K562 (cell line): Measurements from ENCODE around the gene DNAJC30. TPM values are rescaled to one million over a fixed set of nuclear protein-coding genes. Genes with fewer than 3 reads are reported as not detected.

ENCODE experiments used
- DIDO1 ChIP-seq: fragments of 450-650 bp; IDR thresholded peaks from 2 replicates; pipeline ENCODE4 v1.6.1; 2016; ENCODE audit warnings: low read depth, missing biosample characterization, missing genetic modification characterization
- E4F1 ChIP-seq: fragments of 250-450 bp; sonication (Bioruptor Pico); IDR thresholded peaks from 2 replicates; pipeline ENCODE4 v1.5.0; 2021; ENCODE audit warnings: mild to moderate bottlenecking, borderline replicate concordance
- PRDM10 ChIP-seq: fragments of 450-650 bp; IDR thresholded peaks from 2 replicates; pipeline ENCODE4 v1.6.1; 2018; ENCODE audit not compliant: partially characterized antibody
- XRCC3 ChIP-seq: fragments of 450-650 bp; IDR thresholded peaks from 2 replicates; pipeline ENCODE4 v1.6.1; 2017; ENCODE audit warnings: mild to moderate bottlenecking, moderate library complexity
- ZBTB1 ChIP-seq: sonication (generic); formaldehyde crosslinking; IDR thresholded peaks from 2 replicates; pipeline ENCODE4 v1.8.1; 2023; ENCODE audit warnings: missing genetic modification reagents, low read depth, mild to moderate bottlenecking, borderline replicate concordance
- ZBTB40 ChIP-seq, 2 experiments: fragments of 450-650 bp in 1 of 2; sonication (generic) in 1 of 2; formaldehyde crosslinking in 1 of 2; IDR thresholded peaks; 2 replicates each; pipeline versions ENCODE4 v1.7.1 to v1.9.0; 2016 to 2022; ENCODE audit warnings: inconsistent platforms in 1 of 2, mild to moderate bottlenecking in 1 of 2, missing genetic modification reagents in 1 of 2
- ZNF655 ChIP-seq: fragments of 250-450 bp; sonication (Bioruptor Pico); IDR thresholded peaks from 2 replicates; pipeline ENCODE4 v1.5.0; 2021
- ZNF778 ChIP-seq: fragments of 450-650 bp; formaldehyde crosslinking; IDR thresholded peaks from 2 replicates; pipeline ENCODE4 v1.4.0; 2020; ENCODE audit warnings: mild to moderate bottlenecking, moderate library complexity
- ZSCAN32 ChIP-seq: fragments of 450-650 bp; formaldehyde crosslinking; IDR thresholded peaks from 2 replicates; pipeline ENCODE4 v1.4.0; 2020; ENCODE audit warnings: mild to moderate bottlenecking, moderate library complexity
- polyA plus RNA-seq, 8 experiments: library from polyadenylated mRNA; depleted of rRNA in 4 of 8; stranded (reverse) in 5 of 8; unstranded in 3 of 8; fragments of >200 nt; fragmentation: Nextera tagmentation in 2 of 8; fragmentation: Illumina TruSeq in 1 of 8; extraction: Ambion mirVana in 2 of 8; extraction: Trizol in 1 of 8; gene quantifications; 2 replicates each; pipeline versions ENCODE4 v1.2.1 to v1.2.3, GENCODE V29; 2011 to 2014; ENCODE audit warnings: inconsistent platforms in 1 of 8, missing spikeins in 1 of 8
- total RNA-seq, 7 experiments: library from RNA; depleted of rRNA in 6 of 7; stranded (reverse); fragments of >200 nt in 6 of 7; fragmentation: Illumina TruSeq in 2 of 7; extraction: Trizol in 2 of 7; gene quantifications; 2 replicates each; pipeline versions ENCODE4 v1.2.1 to v1.2.3, GENCODE V29; 2011 to 2021; ENCODE audit warnings: low replicate concordance in 1 of 7

The DNAJC30 gene
- total and polyA plus RNA-seq, 9 of the 15 experiments (the other 6 are each of a cell fraction or from before 2014, with no cell fraction given), result 1.1 to 11.3 (median 4.6) TPM

- TF ChIP-seq ZNF778 (CRISPR knock-in tag) (no peak), PRDM10 (no peak), DIDO1 (tag) (peak; percentile 87), E4F1 (CRISPR knock-in tag) (no peak), ZSCAN32 (CRISPR knock-in tag) (no peak), ZNF655 (no peak), ZBTB40 (IDR thresholded peaks at IDR 0.05) (no peak), ZBTB40 (CRISPR knock-in tag; IDR thresholded peaks at IDR 0.05) (no peak), XRCC3 (no peak), ZBTB1 (CRISPR knock-in tag) (peak; percentile 13; the same call in 1 of the 2 replicates)
Measured at GRCh38 chr7:73683056-73683787, at the start of gene DNAJC30, which contains the start of gene BUD23 (continued).
